Stimulated activated naive B cell treated with anti-CD40 and anti-IgM and Interleukin-4, amounts not matched to agents 10 μg/mL and 1 μg/mL and 100 μg/mL, for 72 hours (primary cell): ENCODE results near the gene MB.

Experiments used
- ATAC-seq, 2 donors: fragments of 150-1000 bp; cut with Tn5 transposase; replicated peaks; 2 replicates each; pipeline ENCODE4 v1.10.0; 2021; ENCODE audit warnings: moderate library complexity in 1 of 2
- DNase-seq: peaks from one replicate; pipeline ENCODE4 v3.0.0; 2021
- H3K27ac Mint-ChIP-seq: one replicate; pipeline ENCODE4 v1.8.0; 2022; ENCODE audit warnings: mild to moderate bottlenecking, mixed read lengths
- H3K27me3 Mint-ChIP-seq, 2 donors: one replicate each; pipeline ENCODE4 v1.8.0; 2022; ENCODE audit warnings: mixed read lengths in 2 of 2
- H3K36me3 Mint-ChIP-seq, 2 donors: one replicate each; pipeline ENCODE4 v1.8.0; 2022; ENCODE audit warnings: mixed read lengths in 2 of 2, mild to moderate bottlenecking in 1 of 2
- H3K4me1 Mint-ChIP-seq, 2 donors: one replicate each; pipeline ENCODE4 v1.8.0; 2022; ENCODE audit warnings: mixed read lengths in 2 of 2, mild to moderate bottlenecking in 1 of 2
- H3K4me3 Mint-ChIP-seq, 2 donors: one replicate each; pipeline ENCODE4 v1.8.0; 2022; ENCODE audit warnings: mild to moderate bottlenecking in 2 of 2, mixed read lengths in 2 of 2, moderate library complexity in 1 of 2
- H3K9me3 Mint-ChIP-seq, 2 donors: one replicate each; pipeline ENCODE4 v1.8.0; 2022; ENCODE audit warnings: mixed read lengths in 2 of 2, mild to moderate bottlenecking in 1 of 2

Gene MB

GRCh38 chr22:35559354-35560005 is 57.6 kb downstream of the MB start:
- ATAC-seq (no peak), DNase-seq (no peak)
- H3K27me3 Mint-ChIP-seq: peaks cover 52 to 60% of the 10 kb centered on the region in 2 donors
- peaks cover 7 to 10% of the 10 kb centered on the region in 2 donors for H3K4me1 Mint-ChIP-seq
- no peaks in the 10 kb centered on the region for H3K9me3 Mint-ChIP-seq
- no peaks in the 10 kb centered on the region for H3K36me3 Mint-ChIP-seq
- no peak overlapping the region for H3K27ac Mint-ChIP-seq
- H3K4me3 Mint-ChIP-seq: no peak overlapping the region

GRCh38 chr22:35558719-35559118 is 58.4 kb downstream of the MB start:
- peaks cover 10 to 14% of the 10 kb centered on the region in 2 donors for H3K4me1 Mint-ChIP-seq
- DNase-seq (no peak), ATAC-seq (no peak)
- H3K27me3 Mint-ChIP-seq: peaks cover 55 to 64% of the 10 kb centered on the region in 2 donors
- H3K9me3 Mint-ChIP-seq: no peaks in the 10 kb centered on the region
- H3K36me3 Mint-ChIP-seq: no peaks in the 10 kb centered on the region
- no peak overlapping the region for H3K4me3 Mint-ChIP-seq
- H3K27ac Mint-ChIP-seq: no peak overlapping the region

GRCh38 chr22:35558031-35558430 is 59.1 kb downstream of the MB start:
- no peak overlapping the region for H3K4me3 Mint-ChIP-seq

More at GRCh38 chr22:35558031-35558430, 59.1 kb downstream of the MB start:
- Mint-ChIP-seq H3K27ac (no peak overlapping the region), H3K27me3 (peaks cover 57 to 63% of the 10 kb centered on the region in 2 donors), H3K36me3 (no peaks in the 10 kb centered on the region), H3K9me3 (no peaks in the 10 kb centered on the region), H3K4me1 (peaks cover 7 to 8% of the 10 kb centered on the region in 2 donors)
- ATAC-seq (peak in 1 of 2 donors; percentile 35), DNase-seq (no peak)
